Esophagus squamous epithelium (tissue), 4 donors: ENCODE data around the gene OOSP1.

ENCODE experiments used
- POLR2A ChIP-seq, 4 donors: fragments of 450-650 bp; IDR thresholded peaks; one replicate each; pipeline ENCODE4 v1.6.1; 2017; ENCODE audit warnings: antibody characterized with exemption in 4 of 4, mild to moderate bottlenecking in 4 of 4, moderate library complexity in 3 of 4
- TF ChIP-seq, protein P1 (sequence below), 6 experiments: fragments of 450-650 bp in 4 of 6; fragments of 200-600 bp in 2 of 6; sonication (generic) in 2 of 6; IDR thresholded peaks; one replicate each; pipeline ENCODE4 v1.5.1; 2016 to 2019; ENCODE audit warnings: antibody characterized with exemption in 6 of 6, mild to moderate bottlenecking in 4 of 6, moderate library complexity in 4 of 6

- TF ChIP-seq, protein P1, sequence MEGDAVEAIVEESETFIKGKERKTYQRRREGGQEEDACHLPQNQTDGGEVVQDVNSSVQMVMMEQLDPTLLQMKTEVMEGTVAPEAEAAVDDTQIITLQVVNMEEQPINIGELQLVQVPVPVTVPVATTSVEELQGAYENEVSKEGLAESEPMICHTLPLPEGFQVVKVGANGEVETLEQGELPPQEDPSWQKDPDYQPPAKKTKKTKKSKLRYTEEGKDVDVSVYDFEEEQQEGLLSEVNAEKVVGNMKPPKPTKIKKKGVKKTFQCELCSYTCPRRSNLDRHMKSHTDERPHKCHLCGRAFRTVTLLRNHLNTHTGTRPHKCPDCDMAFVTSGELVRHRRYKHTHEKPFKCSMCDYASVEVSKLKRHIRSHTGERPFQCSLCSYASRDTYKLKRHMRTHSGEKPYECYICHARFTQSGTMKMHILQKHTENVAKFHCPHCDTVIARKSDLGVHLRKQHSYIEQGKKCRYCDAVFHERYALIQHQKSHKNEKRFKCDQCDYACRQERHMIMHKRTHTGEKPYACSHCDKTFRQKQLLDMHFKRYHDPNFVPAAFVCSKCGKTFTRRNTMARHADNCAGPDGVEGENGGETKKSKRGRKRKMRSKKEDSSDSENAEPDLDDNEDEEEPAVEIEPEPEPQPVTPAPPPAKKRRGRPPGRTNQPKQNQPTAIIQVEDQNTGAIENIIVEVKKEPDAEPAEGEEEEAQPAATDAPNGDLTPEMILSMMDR (IDR thresholded peaks at IDR 0.05), result no peak
- TF ChIP-seq POLR2A (IDR thresholded peaks at IDR 0.05), result no peak
Observed at GRCh38 chr11:59918480-59918879, 19.8 kb upstream of the OOSP1 start.
